NCI-H1436 treated with DMSO at 0.1 percent for 48 hours (cell line): Measurements from ENCODE around the gene NEK5.
"Not testable (repeated sequence)": the region's sequence is repeated elsewhere in the genome, so short reads cannot be mapped to it uniquely, and the experiment has no call there.

ENCODE experiments used
- DNase-seq: peaks from one replicate; lab custom pipeline; 2025; lab: John Stamatoyannopoulos, UW

NEK5 gene

DNA sequence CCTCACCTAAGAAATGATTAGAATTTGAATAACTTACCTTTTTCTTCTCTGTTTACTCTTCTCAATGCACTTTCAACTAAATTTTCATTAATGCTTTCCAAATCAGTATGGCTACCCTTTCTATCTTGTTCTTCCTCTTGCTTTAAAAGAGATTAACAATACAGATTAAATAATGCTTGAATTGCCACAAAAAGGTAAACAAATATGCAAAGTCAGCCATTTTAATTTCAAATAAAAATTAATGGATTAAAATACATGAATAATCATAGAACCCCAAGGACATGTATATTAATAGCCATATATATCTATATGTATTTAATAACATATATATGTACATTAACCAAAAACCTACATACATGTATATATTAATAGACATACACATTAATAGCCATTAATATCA, 7.9 kb upstream of the NEK5 start:
- no peak for DNase-seq

GRCh38 chr13:52130641-52131040, 1.8 kb upstream of the NEK5 start:
- DNase-seq: no peak

- DNase-seq: no peak
Measured at GRCh38 chr13:52127783-52128702, 830 bp downstream of the NEK5 start.

GRCh38 chr13:52127378-52127777, 1.5 kb downstream of the NEK5 start:
- DNase-seq: no peak

DNA sequence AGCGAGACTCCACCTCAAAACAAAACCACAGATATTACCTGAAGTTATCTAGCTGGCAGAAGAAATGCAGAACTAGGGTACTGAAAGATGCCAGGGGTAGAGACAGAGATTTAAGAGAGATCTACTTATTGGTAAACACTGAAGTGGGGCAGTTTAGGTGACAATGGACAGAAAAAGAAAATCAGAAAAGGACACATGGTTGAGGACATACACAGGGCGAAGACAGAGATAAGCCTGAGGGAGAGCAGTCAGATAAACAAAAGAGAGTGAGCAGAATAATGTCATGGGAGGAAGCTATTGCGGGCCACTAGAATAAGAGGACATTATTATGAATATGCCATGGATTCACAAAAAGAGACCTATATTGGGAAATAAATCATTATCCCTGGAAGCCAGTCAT, 3.3 kb downstream of the NEK5 start:
- DNase-seq: no peak

GRCh38 chr13:52118595-52118994, 10.3 kb downstream of the NEK5 start:
- DNase-seq: no peak

- DNase-seq: no peak
Measured at GRCh38 chr13:52118095-52118494, 10.8 kb downstream of the NEK5 start.

- no peak for DNase-seq
Measured at GRCh38 chr13:52112591-52112990, 16.3 kb downstream of the NEK5 start.

GRCh38 chr13:52109116-52109670, 19.7 kb downstream of the NEK5 start:
- no peak for DNase-seq

DNA sequence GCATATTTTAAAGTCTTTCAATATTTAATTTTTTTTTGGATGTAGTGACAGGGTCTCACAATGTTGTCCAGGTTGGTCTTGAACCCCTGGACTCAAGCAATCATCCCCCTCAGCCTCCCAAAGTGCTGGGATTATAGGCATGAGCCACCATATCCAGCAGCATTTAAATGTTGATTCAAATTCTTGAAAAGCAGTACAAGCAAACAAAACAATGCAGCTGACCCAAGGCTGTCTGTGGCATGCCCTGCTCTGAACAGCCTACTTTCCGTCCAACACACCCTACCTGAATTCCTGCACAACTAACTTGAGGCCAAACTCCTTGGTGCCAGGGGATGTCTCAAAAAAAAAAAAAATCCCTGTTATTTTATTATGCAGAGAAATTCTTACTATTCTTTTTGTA, 23.0 kb downstream of the NEK5 start:
- DNase-seq: no peak

DNA sequence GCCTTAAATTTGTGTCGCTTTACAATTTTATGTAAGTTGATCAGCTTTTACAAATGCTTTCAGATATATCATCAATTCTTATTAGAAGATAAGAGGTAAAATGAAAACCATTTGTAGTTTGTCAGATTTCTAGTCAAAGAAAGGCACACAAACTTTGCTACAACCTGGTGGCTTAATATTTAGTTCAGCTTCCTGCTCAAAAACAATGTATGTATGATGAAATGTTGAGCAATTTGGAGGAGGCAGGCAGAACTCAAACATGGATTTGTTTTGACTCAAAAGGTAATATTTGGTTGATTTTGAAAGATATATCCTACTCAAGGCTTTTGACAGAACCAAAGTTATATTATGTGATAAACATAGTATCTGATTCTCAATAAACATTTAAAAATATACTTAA, 24.2 kb downstream of the NEK5 start:
- DNase-seq: no peak

DNA sequence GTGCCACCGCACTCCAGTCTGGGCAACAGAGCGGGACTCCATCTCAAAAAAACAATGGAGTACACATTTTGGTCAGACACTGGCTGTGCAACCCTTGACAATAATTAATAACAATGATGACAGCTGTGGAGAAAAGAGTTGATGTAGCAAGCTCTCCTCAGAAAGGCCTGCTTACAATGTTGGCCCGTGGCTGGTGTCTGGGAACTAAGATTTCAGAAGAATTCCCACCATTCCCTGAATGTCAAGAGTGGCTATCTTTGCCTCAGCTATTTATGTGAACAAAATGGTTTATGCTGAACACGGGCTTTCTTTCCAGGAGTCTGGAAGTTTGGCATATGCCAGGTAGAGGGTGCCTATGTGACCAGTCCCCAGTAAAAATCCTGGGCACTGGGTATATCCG, 25.5 kb downstream of the NEK5 start:
- DNase-seq: no peak

DNA sequence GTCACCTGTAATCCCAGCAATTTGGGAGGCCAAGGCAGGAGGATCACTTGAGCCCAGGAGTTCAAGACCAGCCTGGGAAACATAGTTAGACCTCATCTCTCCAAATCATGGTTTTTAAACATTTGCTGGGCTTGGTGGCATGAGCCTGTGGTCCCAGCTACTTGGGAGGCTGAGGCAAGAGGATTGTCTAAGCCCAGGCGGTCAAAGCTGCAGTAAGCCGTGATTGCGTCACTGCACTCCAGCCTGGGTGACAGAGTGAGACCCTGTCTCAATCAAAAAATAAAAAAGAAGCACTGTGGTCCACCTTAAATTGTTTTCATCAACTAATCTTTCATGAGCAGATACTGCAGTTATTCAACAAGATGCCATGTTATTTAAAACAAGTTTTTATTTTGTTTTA, 26.4 kb downstream of the NEK5 start:
- DNase-seq: not testable (repeated sequence)

- DNase-seq: no peak
Measured at GRCh38 chr13:52097197-52097596, 31.7 kb downstream of the NEK5 start.

DNA sequence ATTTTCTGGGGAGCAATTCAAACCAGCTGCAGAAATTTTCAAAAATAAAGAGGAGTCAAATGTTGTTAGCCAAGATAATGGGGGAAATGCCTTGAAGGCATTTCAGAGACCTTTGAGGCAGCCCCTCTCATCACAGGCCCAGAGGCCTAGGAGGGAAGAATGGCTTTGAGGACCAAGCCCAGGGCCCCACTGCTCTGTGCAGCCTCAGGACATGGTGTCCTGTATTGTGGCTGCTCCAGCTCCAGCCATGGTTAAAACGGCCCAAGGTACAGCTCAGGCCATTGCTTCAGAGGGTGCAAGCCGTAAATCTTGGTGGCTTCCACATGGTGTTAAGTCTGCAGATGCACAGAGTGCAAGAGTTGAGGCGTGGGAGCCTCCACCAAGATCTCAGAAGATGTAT, 32.1 kb downstream of the NEK5 start:
- DNase-seq: no peak

- DNase-seq: no peak
Measured at GRCh38 chr13:52096062-52096461, 32.8 kb downstream of the NEK5 start.

- no peak for DNase-seq
Measured at GRCh38 chr13:52092087-52092486, 36.8 kb downstream of the NEK5 start.

DNA sequence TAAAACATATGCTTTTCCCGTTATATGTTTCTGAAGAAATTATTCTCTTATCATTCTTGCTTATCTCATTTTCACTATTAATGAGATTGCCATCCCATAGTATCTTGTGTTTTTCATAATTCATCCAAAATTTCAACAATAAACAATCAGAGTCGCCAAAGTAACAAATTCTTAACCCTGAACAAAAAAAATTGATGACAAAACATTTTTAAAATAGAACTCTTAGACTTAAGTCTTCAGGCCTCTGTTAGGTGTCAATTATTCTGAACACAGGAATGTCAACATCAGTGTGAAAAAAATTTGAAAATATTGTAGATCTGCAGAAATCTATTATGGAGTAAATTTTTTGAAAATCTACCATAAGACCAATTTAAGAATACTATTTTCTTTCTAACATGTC, 37.4 kb downstream of the NEK5 start:
- DNase-seq: no peak

- no peak for DNase-seq
Measured at GRCh38 chr13:52085421-52085820, 43.5 kb downstream of the NEK5 start.

DNA sequence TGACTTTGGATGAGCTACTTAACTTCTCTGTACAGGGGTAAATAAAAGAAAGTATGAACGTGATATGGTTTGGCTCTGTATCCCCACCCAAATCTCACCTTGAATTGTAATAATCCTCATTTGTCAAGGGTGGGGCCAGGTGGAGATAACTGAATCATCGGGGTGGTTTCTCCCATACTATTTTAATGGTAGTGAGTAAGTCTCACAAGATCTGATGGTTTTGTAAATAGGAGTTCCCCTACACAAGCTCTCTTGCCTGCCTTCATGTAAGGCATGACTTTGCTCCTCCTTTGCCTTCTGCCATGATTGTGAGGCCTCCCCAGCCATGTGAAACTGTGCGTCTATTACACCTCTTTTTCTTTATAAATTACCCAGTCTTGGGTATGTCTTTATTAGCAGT, 43.9 kb downstream of the NEK5 start:
- DNase-seq: not testable (repeated sequence)

GRCh38 chr13:52082601-52083000, 46.3 kb downstream of the NEK5 start:
- DNase-seq: no peak

DNA sequence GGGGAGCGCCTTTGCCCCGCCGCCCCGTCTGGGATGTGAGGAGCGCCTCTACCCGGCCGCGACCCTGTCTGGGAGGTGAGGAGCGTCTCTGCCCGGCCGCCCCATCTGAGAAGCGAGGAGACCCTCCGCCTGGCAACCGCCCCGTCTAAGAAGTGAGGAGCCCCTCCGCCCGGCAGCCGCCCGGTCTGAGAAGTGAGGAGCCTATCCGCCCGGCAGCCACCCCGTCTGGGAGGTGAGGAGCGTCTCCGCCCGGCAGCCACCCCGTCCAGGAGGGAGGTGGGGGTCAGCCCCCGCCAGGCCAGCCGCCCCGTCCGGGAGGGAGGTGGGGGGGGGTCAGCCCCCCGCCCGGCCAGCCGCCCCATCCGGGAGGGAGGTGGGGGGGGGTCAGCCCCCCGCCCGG, 49.0 kb downstream of the NEK5 start:
- DNase-seq: not testable (repeated sequence)

DNA sequence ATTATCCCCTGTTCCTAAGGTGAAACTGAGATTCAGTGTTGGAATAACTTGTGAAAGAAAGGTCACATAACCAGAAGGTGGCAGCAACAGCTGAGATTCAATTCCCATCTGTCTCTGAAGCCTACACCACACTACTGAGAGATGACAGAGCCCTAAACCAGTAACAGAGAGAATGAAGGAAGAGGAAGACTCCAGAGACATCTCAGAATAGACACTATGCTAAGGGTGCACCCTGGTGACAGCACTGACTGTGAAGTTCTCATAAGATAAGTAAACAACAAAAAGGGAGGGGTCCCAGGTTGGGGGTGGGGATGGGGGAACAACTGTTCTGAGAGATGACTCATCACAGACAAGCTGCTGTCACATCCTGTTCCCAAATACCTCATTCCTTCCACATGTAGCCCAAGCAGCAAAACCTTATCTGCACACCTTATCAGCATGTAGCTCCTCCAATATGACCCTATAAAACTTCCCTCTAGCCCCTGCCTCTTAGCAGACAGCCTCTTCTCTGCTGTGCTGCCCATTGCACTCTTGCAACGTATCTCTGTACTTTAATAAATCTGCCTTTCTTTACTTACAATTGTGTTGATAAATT, 57.8 kb downstream of the NEK5 start:
- no peak for DNase-seq
